ENCODE measurements around the gene POGZ.
"Not testable (repeated sequence)": the region's sequence is repeated elsewhere in the genome, so short reads cannot be mapped to it uniquely, and the experiment has no call there.

POGZ gene

DNA sequence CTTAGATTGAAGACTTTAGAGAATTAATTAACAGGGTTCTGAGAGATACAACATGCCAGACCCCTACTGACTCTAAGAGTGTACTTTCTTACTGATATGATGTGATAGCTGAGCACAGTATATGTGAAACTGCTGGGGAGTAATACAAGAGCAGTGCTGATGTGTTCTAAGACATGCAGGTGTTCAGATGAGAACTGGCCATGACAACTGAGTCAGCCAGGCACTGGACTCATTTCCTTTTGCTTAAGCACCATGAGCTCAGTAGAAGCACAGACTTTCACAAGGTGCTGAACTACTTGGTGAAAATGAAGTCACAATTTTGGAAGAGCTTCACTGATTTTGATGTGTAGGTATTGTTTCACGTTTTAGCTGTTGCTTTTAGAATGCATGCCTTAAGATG, 15.9 kb upstream of the POGZ start:
- DNase-seq, result no peak

DNA sequence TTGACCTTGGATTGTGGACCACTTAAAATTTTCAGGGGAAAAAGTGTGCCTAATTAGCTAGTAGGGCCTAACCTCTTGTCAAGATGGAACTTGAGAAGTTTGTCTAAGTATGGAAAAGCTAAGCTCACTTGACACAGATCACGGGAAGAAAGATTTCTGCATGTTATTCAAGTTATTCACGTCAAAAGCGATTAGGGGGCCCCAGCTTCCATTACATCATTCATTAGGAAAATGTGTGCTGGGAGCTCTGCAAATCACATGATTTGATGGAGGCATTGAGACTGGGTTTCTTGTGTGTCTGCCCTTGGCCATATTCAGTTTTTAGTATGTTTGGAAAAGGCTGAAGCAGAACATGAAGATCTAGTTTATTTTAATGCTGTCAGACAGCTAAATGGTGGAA, 15.5 kb upstream of the POGZ start:
- no peak for DNase-seq

DNA sequence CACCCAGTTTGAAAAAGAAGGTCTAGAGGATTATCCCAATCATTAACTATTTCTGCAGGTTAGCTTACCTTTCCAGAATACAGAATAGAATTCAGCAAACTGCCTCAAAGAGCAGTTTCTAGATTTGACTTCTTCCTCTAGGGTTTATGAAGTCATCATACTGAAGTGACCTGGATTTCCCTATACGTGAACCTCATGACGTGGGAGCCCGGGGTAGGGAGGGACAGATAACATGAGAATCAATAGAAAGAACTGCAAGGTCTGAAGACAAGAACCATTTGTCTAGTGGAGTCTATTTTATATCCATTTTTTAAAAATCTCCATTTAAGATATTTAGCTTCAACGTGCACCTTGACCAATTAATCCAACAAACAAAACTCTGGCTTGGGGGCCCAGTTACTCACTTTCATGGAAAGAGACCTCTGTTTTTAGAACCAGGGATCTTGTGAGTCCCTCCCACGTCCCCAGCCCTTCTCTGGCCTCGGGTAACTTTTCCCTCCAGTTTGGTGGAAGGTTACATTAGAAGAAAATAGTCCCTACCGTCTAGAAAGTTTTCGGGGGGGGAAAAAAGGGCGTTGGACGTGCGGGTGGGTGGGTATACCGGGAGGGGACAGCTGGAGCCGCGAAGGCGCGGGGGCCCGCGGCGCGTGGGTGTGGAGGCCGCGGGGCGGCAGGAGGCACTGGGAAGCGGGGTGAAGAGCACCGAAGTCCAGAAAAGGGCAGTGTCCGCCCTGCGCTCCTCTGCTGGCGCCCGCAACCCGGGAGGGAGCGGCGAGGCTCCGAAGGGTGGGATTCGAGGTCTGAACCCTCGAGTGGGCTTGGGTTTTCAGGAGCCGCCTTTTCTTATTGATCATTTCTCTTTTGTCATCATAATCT, 13.8 kb upstream of the POGZ start:
- DNase-seq, result peak; percentile 16 to 20

DNA sequence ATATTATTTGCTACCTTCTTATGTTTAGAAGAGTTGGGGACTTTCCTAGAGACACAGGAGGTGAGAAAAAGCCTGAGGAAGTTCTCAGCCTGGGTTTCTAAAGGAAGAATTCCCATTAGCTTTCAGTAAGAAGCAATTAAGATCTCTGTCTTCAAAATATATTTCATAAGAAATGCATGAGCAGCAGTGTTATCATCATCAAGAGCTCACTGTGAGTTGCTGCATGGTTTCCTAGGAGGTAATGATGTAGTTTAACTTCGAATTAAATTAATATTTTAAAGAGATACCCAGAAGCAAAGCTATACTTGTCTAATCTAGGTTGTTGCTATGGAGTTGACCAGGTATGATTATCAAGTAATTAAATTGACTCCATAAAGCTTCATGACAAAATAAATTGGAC, 5.7 kb upstream of the POGZ start:
- DNase-seq, result no peak

DNA sequence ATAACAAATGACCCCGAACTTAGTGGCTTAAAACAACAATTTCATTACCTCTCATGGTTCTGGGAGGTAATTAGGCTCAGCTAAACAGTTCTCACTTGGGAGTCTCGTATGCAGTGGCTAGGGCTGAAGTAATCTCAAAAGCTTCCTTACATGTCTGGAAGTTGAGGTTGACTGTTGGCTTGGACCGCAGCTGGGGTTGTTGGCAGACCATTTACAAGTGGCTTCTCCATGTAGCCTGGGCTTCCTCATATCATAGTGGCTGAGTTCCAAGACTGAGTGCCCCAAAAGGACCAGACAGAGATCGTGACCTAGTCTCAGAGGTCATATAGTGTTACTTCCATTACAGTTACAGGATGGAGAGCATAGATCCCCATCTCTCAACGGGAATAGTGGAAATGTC, 2.4 kb upstream of the POGZ start:
- DNase-seq, result no peak

DNA sequence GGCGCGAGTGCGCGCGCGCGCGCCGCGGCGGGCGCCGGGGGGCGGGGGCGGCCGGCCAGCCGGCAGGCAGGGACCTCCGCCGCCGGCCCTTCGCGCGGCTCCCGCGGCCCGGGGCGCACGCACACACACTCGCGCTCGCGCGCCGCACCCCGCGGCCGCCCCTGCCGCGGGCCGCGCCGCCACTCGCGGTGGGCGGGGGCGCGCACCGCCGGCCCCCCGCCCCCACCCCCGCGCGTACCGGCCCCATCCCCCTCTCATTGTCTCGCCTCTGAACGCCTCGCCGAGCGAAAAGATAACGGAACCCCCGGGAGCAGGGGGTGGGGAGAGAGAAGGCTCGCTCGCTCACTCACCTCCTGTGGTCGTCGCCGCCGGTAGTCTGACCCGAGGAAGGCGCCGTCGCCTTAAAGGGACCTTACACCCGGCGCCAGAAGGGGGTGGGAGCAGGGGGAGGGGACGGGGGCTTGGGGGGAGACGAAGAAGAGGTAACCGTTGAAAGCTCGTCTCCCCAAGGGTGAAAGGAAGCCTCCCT, 428 bp downstream of the POGZ start:
- peak; percentile 49 to 59 for DNase-seq

DNA sequence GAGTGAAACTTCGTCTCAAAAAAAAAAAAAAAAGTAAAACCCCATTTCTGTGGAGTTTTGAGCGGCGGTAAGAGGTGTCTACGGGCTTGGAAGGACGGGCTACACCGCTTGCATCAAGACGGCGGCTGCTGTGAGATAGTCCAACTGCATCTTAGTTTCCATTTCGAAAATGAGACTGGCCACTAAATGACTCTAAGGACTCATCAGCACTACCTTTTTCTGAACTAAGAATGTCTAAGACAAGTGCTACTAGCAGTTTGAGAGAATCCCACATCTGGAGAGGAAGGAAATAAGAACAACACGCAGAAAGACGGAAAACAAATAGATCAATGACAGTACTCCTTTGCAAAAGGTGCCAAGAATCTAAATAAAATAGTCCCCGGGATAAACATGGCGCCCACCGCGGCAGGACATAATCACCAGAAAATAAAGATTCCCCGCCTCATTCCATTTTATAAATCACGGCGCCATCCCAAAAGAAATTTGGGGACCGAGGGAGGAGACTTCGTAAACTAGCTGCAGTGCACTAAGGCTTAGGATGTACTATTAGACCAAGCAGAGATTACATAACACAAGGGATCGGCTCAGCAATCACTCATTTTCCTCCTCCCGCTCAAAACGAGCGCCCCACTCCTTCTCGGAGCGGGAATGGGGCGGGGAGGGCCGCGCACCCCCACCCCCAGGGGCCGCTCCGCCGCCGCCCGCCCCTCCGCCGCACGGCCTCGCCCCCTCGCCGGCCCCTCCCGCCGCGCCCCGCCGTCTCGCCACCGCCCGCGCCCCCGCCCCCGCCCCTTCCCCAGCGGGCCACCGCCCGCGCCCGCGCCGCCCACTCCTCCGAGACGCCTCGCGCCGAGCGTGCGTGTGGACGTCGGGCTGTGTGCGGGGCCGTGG, 1.1 kb downstream of the POGZ start:
- peak; percentile 65 to 77 for DNase-seq

DNA sequence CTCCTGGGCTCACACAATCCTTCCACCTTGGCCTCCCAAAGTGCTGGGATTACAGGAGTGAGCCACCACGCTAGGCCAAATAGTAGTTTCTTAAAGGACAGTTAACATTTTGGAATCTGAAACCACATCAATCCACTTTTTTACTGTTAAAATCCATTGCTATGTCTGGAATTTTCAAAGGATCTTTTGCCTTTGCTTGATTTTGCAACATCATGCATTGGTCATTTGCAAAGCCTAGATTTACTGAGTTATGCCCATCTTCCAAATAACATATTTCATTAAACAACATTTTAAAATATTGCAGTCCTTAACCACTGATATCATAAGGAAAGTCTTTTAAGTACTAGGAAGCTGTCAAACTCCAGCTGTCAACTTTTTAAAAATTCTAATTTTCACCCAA, 3.3 kb downstream of the POGZ start:
- no peak for DNase-seq

DNA sequence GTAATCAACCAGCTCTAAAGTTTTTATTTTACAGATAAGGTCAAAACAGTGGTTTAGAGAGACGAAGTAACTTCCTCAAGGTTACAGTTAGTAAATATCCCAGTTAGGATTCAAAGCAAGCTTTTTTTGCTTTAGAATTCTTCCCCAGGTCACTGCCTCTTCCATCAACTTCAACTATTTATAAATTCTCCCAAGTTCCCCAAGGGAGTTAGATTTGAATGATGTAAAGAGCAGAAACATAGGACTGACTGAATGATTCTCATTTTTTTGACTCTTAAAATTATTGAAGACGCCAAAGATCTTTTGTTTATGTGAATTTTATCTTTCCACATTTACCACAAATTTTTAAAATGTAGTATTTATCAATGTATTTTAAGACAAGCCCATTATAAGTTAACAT, 4.1 kb downstream of the POGZ start:
- no peak for DNase-seq

DNA sequence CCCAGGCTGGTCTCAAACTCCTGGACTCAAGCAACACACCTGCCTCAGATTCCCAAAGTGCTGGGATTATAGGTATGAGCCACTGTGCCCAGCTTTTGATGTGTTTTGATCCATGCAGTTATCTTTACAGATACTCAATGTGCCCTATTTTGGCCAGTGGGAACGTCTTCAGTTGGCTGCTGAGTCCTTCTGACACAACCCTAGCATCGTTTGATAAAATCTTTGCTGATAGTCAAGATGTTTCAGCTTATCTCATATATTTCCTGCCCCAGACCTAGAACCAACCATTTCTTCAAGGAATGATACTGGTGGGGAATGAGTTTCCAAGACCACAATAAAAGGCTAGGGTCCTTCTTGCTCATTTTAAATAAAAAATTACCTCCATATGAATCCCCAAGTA, 11.6 kb downstream of the POGZ start:
- no peak for DNase-seq

DNA sequence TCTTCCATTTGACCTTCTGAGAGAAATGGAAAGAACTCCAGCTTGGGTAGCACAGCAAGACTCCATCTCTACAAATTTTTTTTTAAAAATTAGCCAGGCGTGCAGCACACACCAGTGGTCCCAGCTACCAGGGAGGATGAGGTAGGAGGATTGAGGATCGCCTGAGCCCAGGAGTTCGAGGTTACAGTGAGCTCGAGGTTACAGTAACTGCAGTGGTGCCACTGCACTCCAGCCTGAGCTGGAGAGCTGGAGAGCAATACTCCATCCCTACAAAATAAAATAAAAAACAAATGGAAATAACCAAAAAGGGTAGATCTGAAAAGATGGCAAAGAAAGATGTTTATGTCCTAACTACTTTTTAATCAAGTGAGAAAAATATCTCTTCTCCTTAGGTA, 14.5 kb downstream of the POGZ start:
- no peak for DNase-seq

DNA sequence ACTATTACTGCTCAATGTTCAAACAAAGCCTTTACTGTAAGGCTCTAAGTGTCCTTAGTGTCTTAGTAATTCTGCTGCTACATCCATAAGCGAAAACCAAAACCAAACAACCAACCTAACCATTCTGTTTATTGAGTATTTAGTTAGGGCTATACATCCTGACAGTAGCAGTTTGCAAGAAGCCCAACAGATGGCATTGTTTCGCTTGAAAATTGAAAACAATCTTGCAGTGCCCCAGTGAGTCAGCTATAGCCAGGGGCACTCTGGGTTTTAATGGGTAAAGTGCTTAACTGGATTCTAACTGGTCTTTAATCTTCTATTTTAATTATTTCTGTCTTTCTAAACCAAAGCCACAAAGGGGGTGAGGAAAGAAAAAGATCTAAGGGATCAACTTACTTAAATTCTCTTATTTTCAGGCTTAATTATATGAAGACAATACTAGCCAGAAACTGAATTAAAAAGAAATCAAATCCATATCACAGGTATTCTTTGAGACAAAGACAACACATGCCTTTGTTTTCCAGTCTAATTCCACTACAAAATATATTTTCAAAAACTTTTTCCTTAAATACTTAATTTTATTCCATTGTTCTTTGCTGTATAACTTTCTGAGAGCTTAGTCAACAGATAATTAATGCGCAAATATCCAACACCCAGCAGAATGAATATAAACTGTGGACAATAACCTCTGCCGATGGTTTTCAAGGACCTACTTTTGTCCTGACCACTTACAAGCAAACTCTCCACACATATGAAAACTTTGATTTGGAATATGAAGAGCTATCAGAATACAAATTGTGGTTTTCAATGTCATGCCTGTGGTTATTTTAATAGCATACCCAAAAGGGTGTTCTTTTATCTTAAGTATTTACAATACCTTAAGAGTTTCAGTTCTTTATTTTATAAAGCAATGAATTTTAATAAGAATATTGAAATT, 15.2 kb downstream of the POGZ start:
- peak; percentile 48 to 64 for DNase-seq

DNA sequence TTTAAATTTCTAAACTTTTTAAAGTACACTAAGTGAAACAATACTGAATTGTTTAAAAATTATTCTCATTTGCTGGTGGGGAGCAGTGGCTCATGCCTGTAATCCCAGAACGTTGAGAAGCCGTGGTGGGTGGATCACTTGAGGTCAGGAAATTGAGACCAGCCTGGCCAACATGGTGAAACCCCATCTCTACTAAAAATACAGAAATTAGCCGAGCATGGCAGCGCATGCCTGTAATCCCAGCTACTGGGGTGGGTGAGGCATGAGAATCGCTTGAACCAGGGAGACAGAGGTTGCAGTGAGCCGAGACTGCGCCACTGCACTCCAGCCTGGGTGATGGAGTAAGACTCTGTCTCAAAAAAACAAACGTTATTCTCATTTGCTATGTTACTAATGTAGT, 21.9 kb downstream of the POGZ start:
- not testable (repeated sequence) for DNase-seq

DNA sequence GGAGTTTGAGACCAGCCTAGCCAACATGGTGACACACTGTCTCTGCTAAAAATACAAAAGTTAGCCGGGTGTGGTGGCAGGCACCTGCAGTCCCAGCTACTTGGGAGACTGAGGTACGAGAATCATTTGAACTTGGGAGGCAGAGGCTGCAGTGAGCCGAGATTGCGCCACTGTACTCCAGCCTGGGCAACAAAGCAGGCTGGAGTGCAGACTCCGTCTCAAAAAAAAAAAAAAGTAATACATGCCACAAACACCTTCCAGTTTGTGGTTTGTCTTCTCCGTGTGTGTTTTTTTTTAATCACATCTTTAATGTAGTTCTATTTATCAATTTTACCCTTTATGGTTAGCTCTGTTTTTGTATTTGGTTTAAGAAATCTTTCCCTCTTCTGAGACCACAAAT, 22.3 kb downstream of the POGZ start:
- no peak for DNase-seq

DNA sequence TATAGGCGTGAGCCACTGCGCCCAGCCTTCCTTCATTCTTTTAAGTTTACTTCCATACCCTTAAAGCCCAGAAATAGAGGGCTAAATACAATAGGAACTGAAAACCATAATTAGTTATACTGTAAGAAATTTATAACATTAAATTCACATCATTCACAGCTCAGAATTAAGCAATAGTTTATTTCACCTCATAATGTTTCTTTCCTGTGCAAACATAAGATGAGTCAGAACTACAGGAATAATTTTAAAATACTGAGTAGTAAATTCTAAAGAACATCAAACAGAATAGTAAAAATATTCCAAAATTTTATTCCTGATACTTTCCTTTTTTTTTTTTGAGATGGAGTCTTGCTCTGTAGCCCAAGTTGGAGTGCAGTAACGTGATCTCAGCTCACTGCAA, 24.1 kb downstream of the POGZ start:
- DNase-seq, result no peak

DNA sequence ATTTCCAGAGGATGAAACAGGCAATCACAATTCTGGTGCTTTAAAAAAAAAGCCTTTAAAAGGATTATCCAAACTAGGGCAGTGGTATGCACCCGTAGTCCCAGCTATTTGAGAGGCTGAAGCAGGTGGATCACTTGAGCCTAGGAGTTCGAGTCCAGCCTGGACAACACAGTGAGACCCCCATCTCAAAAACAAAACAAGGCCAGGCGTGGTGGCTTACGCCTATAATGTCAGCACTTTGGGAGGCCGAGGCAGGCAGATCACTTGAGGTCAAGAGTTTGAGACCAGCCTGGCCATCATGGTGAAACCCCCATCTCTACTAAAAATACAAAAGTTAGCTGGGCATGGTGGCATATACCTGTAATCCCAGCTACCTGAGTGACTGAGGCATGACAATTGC, 25.5 kb downstream of the POGZ start:
- not testable (repeated sequence) for DNase-seq

DNA sequence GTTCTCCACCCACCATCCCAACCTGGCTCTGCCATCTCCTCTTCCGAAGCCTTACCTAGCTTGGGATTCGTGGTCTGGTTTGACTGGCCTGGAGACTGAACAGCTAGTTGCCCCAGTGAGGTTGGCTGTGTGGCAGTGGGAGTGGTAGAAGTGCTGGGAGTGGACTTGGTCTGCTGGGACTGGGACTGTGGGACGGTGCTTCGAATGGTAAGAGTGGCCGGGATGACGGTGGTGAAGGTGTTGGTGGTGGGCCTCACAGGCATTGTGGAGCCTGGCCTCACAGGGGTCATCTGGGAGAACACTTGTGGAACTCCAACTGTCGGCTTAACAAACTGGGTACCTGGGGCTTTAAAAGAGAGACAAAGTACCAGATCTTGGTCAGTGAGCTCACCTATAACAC, 31.2 kb downstream of the POGZ start:
- DNase-seq, result no peak

DNA sequence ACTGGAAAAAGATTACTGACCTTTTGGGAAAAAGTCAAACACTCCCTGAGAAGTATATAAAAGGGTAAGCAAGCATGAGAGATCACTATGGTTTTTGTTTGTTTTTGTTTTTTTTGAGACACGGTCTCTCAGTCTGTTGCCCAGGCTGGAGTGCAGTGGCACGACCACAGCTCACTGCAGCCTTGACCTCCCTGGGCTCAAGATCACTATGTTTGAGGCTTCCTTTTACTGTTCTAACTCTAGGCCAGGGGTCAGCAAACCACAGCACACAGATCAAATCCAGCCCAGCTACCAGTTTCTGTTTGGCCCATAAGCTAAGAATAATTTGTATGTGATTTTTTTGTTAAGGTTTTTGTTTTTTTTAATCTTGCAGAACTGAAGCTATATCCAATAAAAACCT, 34.2 kb downstream of the POGZ start:
- no peak for DNase-seq

DNA sequence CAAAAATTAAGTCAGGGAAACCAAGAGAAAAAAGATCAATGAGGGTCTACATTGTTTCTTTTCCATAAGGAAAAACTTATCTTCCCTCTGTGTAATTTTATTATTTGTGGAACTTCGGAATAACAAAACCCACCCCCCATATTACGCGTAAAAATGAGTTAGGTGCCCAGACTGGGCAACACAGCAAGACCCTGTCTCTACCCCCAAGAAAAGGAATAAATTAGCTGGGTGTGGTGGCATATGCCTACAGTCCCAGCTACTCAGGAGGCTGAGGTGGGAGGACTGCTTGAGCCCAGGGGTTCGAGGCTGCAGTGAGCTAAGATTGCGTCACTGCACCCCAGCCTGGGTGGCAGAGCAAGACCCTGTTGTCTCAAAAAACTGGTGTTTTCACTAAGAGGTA, 39.5 kb downstream of the POGZ start:
- no peak for DNase-seq

DNA sequence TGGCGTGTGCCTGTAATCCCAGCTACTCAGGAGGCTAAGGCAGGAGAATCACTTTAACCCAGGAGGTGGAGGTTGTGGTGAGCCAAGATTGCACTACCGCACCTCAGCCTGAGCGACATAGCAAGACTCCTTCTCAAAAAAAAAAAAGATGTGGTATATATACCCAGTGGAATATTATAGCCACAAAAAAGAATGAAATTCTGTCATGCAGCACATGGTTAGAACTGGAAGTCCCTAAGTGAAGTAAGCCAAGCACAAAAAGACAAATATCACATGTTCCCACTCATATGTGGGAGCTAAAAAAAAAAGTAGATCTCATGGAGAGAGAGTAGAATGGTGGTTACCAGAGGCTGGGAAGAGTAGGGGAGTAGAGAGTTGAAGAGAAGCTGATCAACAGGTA, 41.2 kb downstream of the POGZ start:
- DNase-seq, result no peak

DNA sequence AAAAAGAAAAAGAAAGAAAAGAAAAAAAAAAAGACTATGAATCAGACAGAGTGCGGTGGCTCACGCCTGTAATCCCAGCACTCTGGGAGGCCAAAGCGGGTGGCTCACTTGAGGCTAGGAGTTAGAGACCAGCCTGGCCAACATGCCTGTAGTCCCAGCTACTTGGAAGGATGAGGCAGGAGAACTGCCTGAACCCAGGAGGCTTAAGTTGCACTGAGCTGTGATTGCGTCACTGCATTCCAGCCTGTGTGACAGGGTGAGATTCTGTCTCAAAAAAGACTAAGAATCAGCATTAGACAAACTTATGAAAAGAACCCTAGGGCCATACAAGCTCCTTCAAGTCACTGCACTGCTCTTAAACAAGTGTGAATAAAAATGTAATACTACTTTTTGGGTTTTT, 43.1 kb downstream of the POGZ start:
- no peak for DNase-seq

DNA sequence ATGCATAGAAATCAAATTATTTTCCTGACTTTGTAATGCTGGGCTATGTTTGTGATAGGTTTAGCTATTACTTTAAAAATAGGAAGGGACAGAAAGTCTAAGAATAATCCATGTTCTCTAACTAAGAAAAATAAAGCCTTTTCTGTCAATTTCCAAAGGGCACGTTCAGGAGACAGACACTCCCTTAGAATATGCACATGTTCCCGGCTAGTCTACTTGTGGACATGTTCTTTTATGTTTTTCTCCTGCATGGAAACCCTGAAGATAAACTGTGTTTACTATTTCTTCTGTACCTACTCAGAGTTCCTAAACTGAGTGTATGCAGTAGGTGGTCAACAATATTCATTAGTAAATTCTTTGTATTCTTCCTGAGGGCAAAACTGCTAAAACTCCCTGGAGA, 47.4 kb downstream of the POGZ start:
- DNase-seq, result no peak

DNA sequence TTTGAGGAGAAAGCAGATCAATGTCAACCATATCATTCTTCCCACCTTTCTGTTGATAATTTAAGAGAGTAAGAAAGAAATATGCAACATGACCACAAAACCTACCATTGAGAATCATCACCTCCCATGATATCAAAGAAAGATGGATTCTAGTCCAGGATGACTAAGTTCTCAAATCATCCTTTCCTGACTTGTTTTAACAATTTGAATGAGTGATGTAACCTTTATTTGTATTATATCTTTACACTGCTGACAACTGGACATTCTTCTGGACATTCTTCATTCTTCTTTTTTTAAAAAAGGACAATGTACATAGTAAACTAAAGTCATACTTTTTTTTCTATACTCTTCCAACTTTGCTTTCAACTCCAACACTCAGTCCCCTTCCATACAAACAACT, 50.4 kb downstream of the POGZ start:
- DNase-seq, result no peak

Data from stimulated activated CD4-positive, alpha-beta T cell treated with anti-CD3 and anti-CD28 coated beads, Interleukin-4, amount 100 ng/mL, for 4 hours (primary cell).